ENCODE data around the gene POLR3E. TPM values are rescaled to one million over a fixed set of nuclear protein-coding genes. Genes with fewer than 3 reads are reported as not detected.

POLR3E gene
- total RNA-seq, 1 experiment from 2014 or later = 103 TPM

DNA sequence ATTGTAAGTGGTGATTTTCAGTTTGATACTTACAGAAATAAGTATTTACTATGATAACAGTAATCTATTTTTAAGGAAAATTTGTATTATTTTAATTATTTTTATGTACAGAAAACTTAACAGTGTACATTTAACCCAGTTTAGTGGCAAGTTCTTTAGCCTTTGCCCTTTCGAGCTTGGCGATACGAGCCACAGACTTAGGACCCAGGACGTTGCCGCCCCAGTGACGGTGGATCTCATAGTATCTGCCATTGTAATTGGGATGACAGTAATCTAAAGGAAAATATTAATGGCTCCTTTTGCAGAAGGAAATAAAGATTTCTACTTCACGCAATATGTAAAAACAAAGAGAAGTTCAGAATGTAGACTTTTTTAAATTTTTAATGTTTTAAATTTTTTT is 82.4 kb downstream of the POLR3E start:
- Mint-ChIP-seq H3K27me3 (ENCODE audit: low read depth) (peaks cover 11% of the 10 kb centered on the region), H3K4me3 (no peak overlapping the region), H3K36me3 (ENCODE audit: insufficient read depth in 1 of 3, low read depth in 3 of 3) (no peaks in the 10 kb centered on the region), H3K27ac (no peak overlapping the region), H3K4me1 (peaks cover 8 to 15% of the 10 kb centered on the region in 2 experiments), H3K9me3 (no peaks in the 10 kb centered on the region)
- Histone ChIP-seq H2AK5ac (ENCODE audit: insufficient read length, low read length) (no peak overlapping the region), H2AFZ (ENCODE audit: low read length) (no peak overlapping the region), H3K4me2 (ENCODE audit: insufficient read depth, insufficient read length, low read length) (no peak overlapping the region), H3K4me1 (ENCODE audit: insufficient read depth, low read length) (no peaks in the 10 kb centered on the region), H2BK5ac (ENCODE audit: insufficient read length, low read length) (no peak overlapping the region), H3K79me2 (ENCODE audit: insufficient read depth, low read length) (no peaks in the 10 kb centered on the region), H4K5ac (ENCODE audit: insufficient read length, low read depth, low read length) (no peak overlapping the region), H2BK20ac (ENCODE audit: low read depth, low read length, poor library complexity, severe bottlenecking) (no peak overlapping the region), H3K18ac (ENCODE audit: insufficient read length, low read depth, low read length) (no peak overlapping the region), H3K23me2 (ENCODE audit: insufficient read length, low read depth, low read length, poor library complexity, severe bottlenecking) (peaks cover 5% of the 10 kb centered on the region), H3T11ph (ENCODE audit: low read length) (no peak overlapping the region), H3K56ac (ENCODE audit: insufficient read length, low read depth, low read length) (no peak overlapping the region), H4K20me1 (ENCODE audit: control insufficient read depth, insufficient read depth, insufficient read length) (no peaks in the 10 kb centered on the region), H3K9me3 (ENCODE audit: control insufficient read depth, low read depth, low read length) (no peaks in the 10 kb centered on the region), H4K91ac (ENCODE audit: insufficient read length, low read depth, low read length) (no peak overlapping the region), H2BK15ac (ENCODE audit: low read depth, low read length) (no peak overlapping the region), H3K27ac (ENCODE audit: insufficient read length, low read depth, low read length) (no peak overlapping the region), H3K79me1 (ENCODE audit: insufficient read depth, low read depth, low read length, poor library complexity, severe bottlenecking) (no peaks in the 10 kb centered on the region), H2BK12ac (ENCODE audit: insufficient read length, low read depth, low read length) (no peak overlapping the region), H3K9ac (ENCODE audit: extremely low read depth, insufficient read length, low read length) (no peak overlapping the region), H3K23ac (ENCODE audit: insufficient read length, low read depth, low read length) (no peak overlapping the region), H2BK120ac (ENCODE audit: low read depth, low read length, poor library complexity, severe bottlenecking) (no peak overlapping the region), H3K27me3 (ENCODE audit: insufficient read depth, low read length) (no peaks in the 10 kb centered on the region), H4K8ac (replicated peaks; ENCODE audit: insufficient read length, low read depth, low read length) (no peak overlapping the region), H3K4ac (ENCODE audit: low read depth, low read length) (no peak overlapping the region), H3K14ac (ENCODE audit: insufficient read depth, low read length) (no peak overlapping the region)
- WGBS (ENCODE audit: extremely low coverage, insufficient read length, low lambda C conversion rate) = no CpG with 5 or more reads among the region's 7 CpGs
- no peak for DNase-seq
- TF ChIP-seq, protein P1, sequence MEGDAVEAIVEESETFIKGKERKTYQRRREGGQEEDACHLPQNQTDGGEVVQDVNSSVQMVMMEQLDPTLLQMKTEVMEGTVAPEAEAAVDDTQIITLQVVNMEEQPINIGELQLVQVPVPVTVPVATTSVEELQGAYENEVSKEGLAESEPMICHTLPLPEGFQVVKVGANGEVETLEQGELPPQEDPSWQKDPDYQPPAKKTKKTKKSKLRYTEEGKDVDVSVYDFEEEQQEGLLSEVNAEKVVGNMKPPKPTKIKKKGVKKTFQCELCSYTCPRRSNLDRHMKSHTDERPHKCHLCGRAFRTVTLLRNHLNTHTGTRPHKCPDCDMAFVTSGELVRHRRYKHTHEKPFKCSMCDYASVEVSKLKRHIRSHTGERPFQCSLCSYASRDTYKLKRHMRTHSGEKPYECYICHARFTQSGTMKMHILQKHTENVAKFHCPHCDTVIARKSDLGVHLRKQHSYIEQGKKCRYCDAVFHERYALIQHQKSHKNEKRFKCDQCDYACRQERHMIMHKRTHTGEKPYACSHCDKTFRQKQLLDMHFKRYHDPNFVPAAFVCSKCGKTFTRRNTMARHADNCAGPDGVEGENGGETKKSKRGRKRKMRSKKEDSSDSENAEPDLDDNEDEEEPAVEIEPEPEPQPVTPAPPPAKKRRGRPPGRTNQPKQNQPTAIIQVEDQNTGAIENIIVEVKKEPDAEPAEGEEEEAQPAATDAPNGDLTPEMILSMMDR (conservative IDR thresholded peaks at IDR 0.05) = no peak
